H1 (cell line): ENCODE data around the gene RCSD1. TPM values are rescaled to one million over a fixed set of nuclear protein-coding genes. Genes with fewer than 3 reads are reported as not detected.
A peak's percentile ranks its signal among the peaks of the same experiment; 100 is the strongest.

Source experiments
- CTCF ChIA-PET: fragments of 300-600 bp; sonication (Branson Sonifier 250); formaldehyde crosslinking; loops from one replicate; lab custom pipeline; 2021; ENCODE audit not compliant: partially characterized antibody; lab: Charles Lee
- POLR2A ChIA-PET: fragments of 300-600 bp; sonication (Branson Sonifier 250); formaldehyde crosslinking; loops from one replicate; lab custom pipeline; 2021; ENCODE audit warnings: inconsistent platforms; ENCODE audit not compliant: partially characterized antibody; lab: Charles Lee
- DNase-seq, 2 experiments: peaks; one replicate each; pipeline versions ENCODE4 v3.0.0 to v3.0.0-alpha.2; 2010 to 2022; ENCODE audit warnings: low spot score in 2 of 2, low read depth in 1 of 2, mixed read lengths in 1 of 2
- FAIRE-seq: peaks from 2 replicates; lab custom pipeline; 2011; peaks lifted over from hg19 to GRCh38; lab: Jason Lieb, UNC
- H2AFZ ChIP-seq: 2 replicates; pipeline ENCODE4 v1.8.1; 2012; ENCODE audit warnings: low read length, inconsistent platforms
- H2AK5ac ChIP-seq: 2 replicates; pipeline ENCODE4 v1.6.1; 2013; ENCODE audit warnings: low read depth, low read length
- H2BK120ac ChIP-seq: replicated peaks from 2 replicates; pipeline ENCODE3; 2013; ENCODE audit warnings: low read depth, low read length, inconsistent platforms
- H2BK12ac ChIP-seq: 2 replicates; pipeline ENCODE4 v1.6.1; 2013; ENCODE audit warnings: low read depth, low read length
- H2BK15ac ChIP-seq: 2 replicates; pipeline ENCODE4 v1.6.1; 2013; ENCODE audit warnings: low read length
- H2BK20ac ChIP-seq: 2 replicates; pipeline ENCODE4 v1.6.1; 2013; ENCODE audit warnings: low read length
- H2BK5ac ChIP-seq: 2 replicates; pipeline ENCODE4 v1.6.1; 2013; ENCODE audit warnings: low read depth, low read length
- H3K14ac ChIP-seq: 2 replicates; pipeline ENCODE4 v1.6.1; 2013; ENCODE audit warnings: inconsistent platforms; ENCODE audit not compliant: insufficient read length
- H3K18ac ChIP-seq: 2 replicates; pipeline ENCODE4 v1.6.1; 2013; ENCODE audit warnings: low read length; ENCODE audit errors: extremely low read depth
- H3K23ac ChIP-seq: 2 replicates; pipeline ENCODE4 v1.6.1; 2013; ENCODE audit warnings: inconsistent platforms; ENCODE audit not compliant: insufficient read length
- H3K23me2 ChIP-seq: 2 replicates; pipeline ENCODE4 v1.6.1; 2013; ENCODE audit warnings: low read depth, low read length
- H3K27ac ChIP-seq: 2 replicates; pipeline ENCODE4 v1.6.1; 2011; ENCODE audit warnings: low read depth, low read length, inconsistent platforms
- H3K27me3 ChIP-seq, 4 experiments: replicated peaks in 1 of 4; 1 replicate in 1 of 4; 2 replicates in 3 of 4; pipeline versions ENCODE4 v1.6.1 to v1.8.1; 2011 to 2013; ENCODE audit warnings: low read length in 3 of 4, mild to moderate bottlenecking in 3 of 4, inconsistent platforms in 2 of 4, mixed read lengths in 2 of 4, moderate library complexity in 1 of 4; ENCODE audit not compliant: control insufficient read depth in 3 of 4, insufficient read depth in 3 of 4; ENCODE audit errors: extremely low read depth in 1 of 4
- H3K36me3 ChIP-seq, 4 experiments: 2 replicates each; pipeline versions ENCODE4 v1.6.1 to v1.8.1; 2011 to 2013; ENCODE audit warnings: mild to moderate bottlenecking in 4 of 4, low read length in 3 of 4, moderate library complexity in 2 of 4, control low read depth in 1 of 4, inconsistent platforms in 1 of 4; ENCODE audit not compliant: insufficient read depth in 4 of 4, control insufficient read depth in 2 of 4
- H3K4ac ChIP-seq: replicated peaks from 2 replicates; pipeline ENCODE3; 2013; ENCODE audit warnings: low read length, low read depth, mixed read lengths, inconsistent platforms; ENCODE audit not compliant: insufficient read length
- H3K4me1 ChIP-seq, 4 experiments: replicated peaks in 1 of 4; 1 replicate in 1 of 4; 2 replicates in 3 of 4; pipeline versions ENCODE4 v1.6.1 to v1.8.1; 2011 to 2013; ENCODE audit warnings: low read length in 3 of 4, inconsistent platforms in 2 of 4, mixed read lengths in 1 of 4; ENCODE audit not compliant: insufficient read depth in 4 of 4, control insufficient read depth in 3 of 4
- H3K4me2 ChIP-seq, 2 experiments: 2 replicates each; pipeline versions ENCODE4 v1.6.1 to v1.8.1; 2011 to 2013; ENCODE audit warnings: low read depth in 2 of 2, low read length in 2 of 2, control low read depth in 1 of 2, inconsistent platforms in 1 of 2, mild to moderate bottlenecking in 1 of 2; ENCODE audit not compliant: insufficient read depth in 1 of 2
- H3K4me3 ChIP-seq, 4 experiments: fragments of 200-600, 300-600 bp in 1 of 4; sonication (generic), shearing (Covaris generic), sonication (Bioruptor Twin) in 1 of 4; 2 replicates each; pipeline versions ENCODE4 v1.5.1 to v1.8.1; 2011 to 2016; ENCODE audit warnings: low read length in 4 of 4, low read depth in 3 of 4, control low read depth in 2 of 4, inconsistent platforms in 2 of 4, mild to moderate bottlenecking in 2 of 4, mixed read lengths in 1 of 4, moderate library complexity in 1 of 4; ENCODE audit not compliant: insufficient read depth in 2 of 4; ENCODE audit errors: extremely low read depth in 1 of 4
- H3K56ac ChIP-seq: replicated peaks from 2 replicates; pipeline ENCODE3; 2013; ENCODE audit warnings: low read depth, mild to moderate bottlenecking, mixed read lengths, low read length, inconsistent platforms; ENCODE audit not compliant: insufficient read length
- H3K79me1 ChIP-seq: 2 replicates; pipeline ENCODE4 v1.6.1; 2013; ENCODE audit warnings: low read depth, low read length, control low read depth
- H3K79me2 ChIP-seq, 2 experiments: 2 replicates each; pipeline versions ENCODE4 v1.6.1 to v1.8.1; 2012 to 2013; ENCODE audit warnings: low read length in 2 of 2, mild to moderate bottlenecking in 2 of 2, inconsistent platforms in 1 of 2; ENCODE audit not compliant: insufficient read depth in 2 of 2, control insufficient read depth in 1 of 2
- H3K9ac ChIP-seq, 4 experiments: replicated peaks in 1 of 4; 1 replicate in 1 of 4; 2 replicates in 3 of 4; pipeline versions ENCODE4 v1.6.1 to v1.8.1; 2011 to 2013; ENCODE audit warnings: low read depth in 3 of 4, low read length in 3 of 4, control low read depth in 2 of 4, mild to moderate bottlenecking in 2 of 4, moderate library complexity in 2 of 4, inconsistent platforms in 1 of 4; ENCODE audit errors: extremely low read depth in 1 of 4
- H3K9me3 ChIP-seq, 2 experiments: 2 replicates each; pipeline versions ENCODE4 v1.6.1 to v1.8.1; 2012 to 2013; ENCODE audit warnings: mild to moderate bottlenecking in 2 of 2, moderate library complexity in 2 of 2, control low read depth in 1 of 2, inconsistent platforms in 1 of 2, low read depth in 1 of 2, low read length in 1 of 2, mixed read lengths in 1 of 2; ENCODE audit not compliant: insufficient read depth in 2 of 2
- H4K20me1 ChIP-seq, 2 experiments: replicated peaks in 1 of 2; 2 replicates each; pipeline versions ENCODE3 to v1.8.1; 2011 to 2013; ENCODE audit warnings: inconsistent platforms in 2 of 2, low read length in 2 of 2, mild to moderate bottlenecking in 1 of 2; ENCODE audit not compliant: insufficient read depth in 2 of 2, control insufficient read depth in 1 of 2
- H4K5ac ChIP-seq: 2 replicates; pipeline ENCODE4 v1.6.1; 2013; ENCODE audit warnings: low read length, low read depth, mixed read lengths, inconsistent platforms; ENCODE audit not compliant: insufficient read length
- H4K8ac ChIP-seq: 2 replicates; pipeline ENCODE4 v1.8.0; 2013; ENCODE audit warnings: mild to moderate bottlenecking, moderate library complexity, low read length, inconsistent platforms; ENCODE audit not compliant: insufficient read depth; ENCODE audit errors: extremely low read depth
- H4K91ac ChIP-seq: replicated peaks from 2 replicates; pipeline ENCODE3; 2013; ENCODE audit warnings: low read length, mixed read lengths, inconsistent platforms; ENCODE audit not compliant: insufficient read length
- ASH2L ChIP-seq: fragments of 200-600, 300-600 bp; sonication (generic); IDR thresholded peaks from one replicate; pipeline ENCODE4 v1.7.1; 2017; ENCODE audit warnings: low read length
- BCL11A ChIP-seq, 2 experiments: IDR thresholded peaks; one replicate each; pipeline ENCODE4 v1.6.1; 2011; ENCODE audit warnings: low read depth in 2 of 2, low read length in 2 of 2, mild to moderate bottlenecking in 2 of 2
- CEBPB ChIP-seq: IDR thresholded peaks from 2 replicates; pipeline ENCODE4 v1.6.1; 2012; ENCODE audit warnings: low read depth, low read length
- CHD2 ChIP-seq: IDR thresholded peaks from 2 replicates; pipeline ENCODE4 v1.6.1; 2012; ENCODE audit warnings: low read length, improper control_type of control experiment
- CREB1 ChIP-seq: IDR thresholded peaks from 2 replicates; pipeline ENCODE4 v1.6.1; 2012; ENCODE audit warnings: inconsistent platforms
- CTBP2 ChIP-seq: IDR thresholded peaks from 2 replicates; pipeline ENCODE4 v1.7.0; 2011; ENCODE audit warnings: borderline replicate concordance, mild to moderate bottlenecking, moderate library complexity, mixed read lengths, low read length; ENCODE audit not compliant: insufficient read depth, insufficient read length
- EZH2 ChIP-seq: fragments of 200-600 bp; sonication (generic); IDR thresholded peaks from 2 replicates; pipeline ENCODE4 v1.7.1; 2012; ENCODE audit warnings: low read depth, mild to moderate bottlenecking, moderate library complexity, low read length, inconsistent platforms; ENCODE audit not compliant: severe bottlenecking
- HDAC2 ChIP-seq, 2 experiments: fragments of 300-600 bp in 1 of 2; sonication (generic) in 1 of 2; IDR thresholded peaks; 2 replicates each; pipeline ENCODE4 v1.6.1; 2011 to 2012; ENCODE audit warnings: low read depth in 2 of 2, low read length in 2 of 2, mild to moderate bottlenecking in 2 of 2, moderate library complexity in 2 of 2, borderline replicate concordance in 1 of 2, inconsistent platforms in 1 of 2
- KDM4A ChIP-seq: IDR thresholded peaks from one replicate; pipeline ENCODE4 v1.7.1; 2012; ENCODE audit warnings: low read depth, mild to moderate bottlenecking, moderate library complexity, low read length, inconsistent platforms; ENCODE audit not compliant: severe bottlenecking
- KDM5A ChIP-seq: fragments of 200-600 bp; IDR thresholded peaks from 2 replicates; pipeline ENCODE4 v1.7.1; 2012; ENCODE audit warnings: mild to moderate bottlenecking, low read length, inconsistent platforms, mixed read lengths
- NRF1 ChIP-seq: IDR thresholded peaks from 2 replicates; pipeline ENCODE4 v1.6.1; 2011; ENCODE audit warnings: mild to moderate bottlenecking, low read depth, low read length, improper control_type of control experiment
- RXRA ChIP-seq: IDR thresholded peaks from 2 replicates; pipeline ENCODE4 v1.6.1; 2011; ENCODE audit warnings: low read depth, mild to moderate bottlenecking, low read length, moderate library complexity; ENCODE audit not compliant: insufficient read depth
- SIRT6 ChIP-seq: IDR thresholded peaks from one replicate; pipeline ENCODE4 v1.7.1; 2012; ENCODE audit warnings: low read length, inconsistent platforms
- TCF12 ChIP-seq: IDR thresholded peaks from 2 replicates; pipeline ENCODE4 v1.6.1; 2011; ENCODE audit warnings: low read depth, mild to moderate bottlenecking, low read length
- WGBS, 2 experiments: shearing (Covaris generic) in 1 of 2; methylation state at CpG; one replicate each; pipeline versions ENCODE4 v1.1.6 to v1.1.7; 2013 to 2015; ENCODE audit warnings: low lambda C conversion rate in 2 of 2, mixed read lengths in 2 of 2, inconsistent platforms in 1 of 2, low coverage in 1 of 2, missing lambda C conversion rate in 1 of 2; ENCODE audit not compliant: insufficient replicate concordance in 2 of 2, insufficient coverage in 1 of 2, insufficient read length in 1 of 2; ENCODE audit errors: extremely low coverage in 1 of 2, missing lambda C conversion rate in 1 of 2; 5-methylcytosine and 5-hydroxymethylcytosine counted together
- polyA plus RNA-seq, 7 experiments: library from polyadenylated mRNA; depleted of rRNA in 3 of 7; stranded (reverse) in 5 of 7; unstranded in 2 of 7; fragments of >200 nt in 5 of 7; fragments of 200-250 nt in 2 of 7; gene quantifications; 1 replicate in 5 of 7; 2 replicates in 1 of 7; 4 replicates in 1 of 7; pipeline versions ENCODE4 v1.2.1 to v1.2.3, GENCODE V29; 2011 to 2013; ENCODE audit warnings: missing spikeins in 2 of 7, mixed read lengths in 2 of 7
- total RNA-seq: library from RNA; stranded (reverse); fragmentation: NEBNext Ultra II Directional; extraction: Animal tissue kit (Norgen Biotek cat#: 25700); gene quantifications from 2 replicates; pipeline ENCODE4 v1.2.1, GENCODE V29; 2021
- TF ChIP-seq, protein P1 (sequence below): IDR thresholded peaks from 2 replicates; pipeline ENCODE4 v1.6.1; 2012; ENCODE audit warnings: inconsistent platforms

Gene RCSD1
- total and polyA plus RNA-seq, 2 of the 8 experiments (the other 6 are each of a cell fraction or from before 2014, with no cell fraction given) = 0.47 to 0.69 TPM

DNA sequence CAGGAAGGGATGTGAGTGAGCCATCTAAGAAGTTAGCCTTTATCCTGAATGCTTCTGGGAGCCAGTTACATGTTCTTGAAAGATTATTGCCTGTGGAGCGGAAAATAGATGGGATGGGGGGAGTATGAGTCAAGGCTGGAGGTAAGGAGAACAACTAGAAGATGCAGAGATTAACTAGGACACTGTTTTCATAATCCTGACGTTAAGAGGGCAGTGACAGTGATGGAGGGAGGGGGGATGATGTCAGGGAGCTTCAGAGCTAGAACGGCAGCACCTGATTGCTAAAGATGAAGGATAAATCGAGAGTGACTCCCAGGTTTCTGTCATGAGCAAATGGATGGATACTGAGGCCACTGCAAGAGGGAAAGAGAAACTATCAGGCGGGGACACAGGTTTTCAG, 10.0 kb upstream of the RCSD1 start:
- Histone ChIP-seq H3K36me3 (no peaks in the 10 kb centered on the region), H3K23me2 (no peaks in the 10 kb centered on the region; the same call in 1 of the 2 replicates), H3K4ac (no peak overlapping the region), H2BK5ac (no peak overlapping the region), H3K9ac (no peak overlapping the region), H3K23ac (no peak overlapping the region)
- 77% methylated on average over 5 of the region's 5 CpGs; no CpG with 5 or more reads in 1 of the 2 experiments for WGBS, 2 experiments
- TF ChIP-seq KDM5A (no peak), EZH2 (no peak), ASH2L (no peak), NRF1 (no peak), CTBP2 (no peak), TCF12 (no peak), BCL11A (IDR thresholded peaks at IDR 0.05; ENCODE audit: low read depth in 2 of 2, low read length in 2 of 2) (no peak), SIRT6 (no peak), CEBPB (no peak), CREB1 (no peak), RXRA (no peak), KDM4A (no peak), HDAC2 (IDR thresholded peaks at IDR 0.05; ENCODE audit: borderline replicate concordance in 1 of 2, low read depth in 2 of 2, low read length in 2 of 2) (no peak), CHD2 (no peak)
- TF ChIP-seq, protein P1, sequence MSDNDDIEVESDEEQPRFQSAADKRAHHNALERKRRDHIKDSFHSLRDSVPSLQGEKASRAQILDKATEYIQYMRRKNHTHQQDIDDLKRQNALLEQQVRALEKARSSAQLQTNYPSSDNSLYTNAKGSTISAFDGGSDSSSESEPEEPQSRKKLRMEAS = no peak
- TF ChIP-seq, all 59 proteins: peak for 0
- no peak overlapping the region for H2AK5ac ChIP-seq
- H3K4me3 ChIP-seq = no peak overlapping the region
- no peak overlapping the region for H3K27ac ChIP-seq
- H2BK15ac ChIP-seq = no peak overlapping the region
- no peak overlapping the region for H4K91ac ChIP-seq
- peaks cover 0 to 9% (median 5%) of the 10 kb centered on the region in 4 experiments; a peak in 5 of 7 replicates for H3K4me1 ChIP-seq
- no peak for FAIRE-seq
- CTCF ChIA-PET = interaction anchor here (1.0 to 1.5 kb wide), 3 partner anchors 20 to 68 kb away, joined by 3 to 4 read pairs (median 4); no protein-coding TSS in a partner anchor
- POLR2A ChIA-PET = interaction anchor here (1.2 to 3.1 kb wide), 2 partner anchors 10 to 17 kb away, joined by 3 to 7 read pairs; partner anchors contain the start of gene RCSD1
- no peak overlapping the region for H3K4me2 ChIP-seq
- no peak overlapping the region for H3K18ac ChIP-seq
- no peak overlapping the region for H4K8ac ChIP-seq
- no peak overlapping the region for H2BK12ac ChIP-seq
- H3K27me3 ChIP-seq = no peaks in the 10 kb centered on the region
- no peak for DNase-seq
- no peak overlapping the region for H2BK20ac ChIP-seq
- H3K79me1 ChIP-seq = no peaks in the 10 kb centered on the region
- no peak overlapping the region for H4K5ac ChIP-seq
- no peak overlapping the region for H2BK120ac ChIP-seq
- H3K9me3 ChIP-seq = no peaks in the 10 kb centered on the region
- H3K56ac ChIP-seq = no peak overlapping the region
- H3K14ac ChIP-seq = no peak overlapping the region
- H3K79me2 ChIP-seq = no peaks in the 10 kb centered on the region
- H4K20me1 ChIP-seq = no peaks in the 10 kb centered on the region
- peak overlapping the region; percentile 29; the same call in 1 of the 2 replicates for H2AFZ ChIP-seq
